Hepatocyte (in vitro differentiated cells): ENCODE results near the gene NR6A1.

ENCODE experiments used
- CTCF ChIP-seq: fragments of 200-600 bp; sonication (generic); IDR thresholded peaks from 2 replicates; pipeline ENCODE4 v1.5.1; 2016; ENCODE audit warnings: antibody characterized with exemption, mild to moderate bottlenecking; ENCODE audit not compliant: poor library complexity
- EZH2 ChIP-seq: fragments of 200-600 bp; sonication (generic); IDR thresholded peaks from 2 replicates; pipeline ENCODE4 v1.6.1; 2016; ENCODE audit warnings: antibody characterized with exemption, mild to moderate bottlenecking, borderline replicate concordance
- EZH2phosphoT487 ChIP-seq: fragments of 200-600 bp; sonication (generic); IDR thresholded peaks from one replicate; pipeline ENCODE4 v1.6.1; 2018; ENCODE audit warnings: antibody characterized with exemption, mild to moderate bottlenecking, low read depth, moderate library complexity; ENCODE audit not compliant: unreplicated experiment, severe bottlenecking

- TF ChIP-seq CTCF (no peak), EZH2phosphoT487 (no peak), EZH2 (no peak)
These were observed 36.0 kb downstream of the NR6A1 start for GRCh38 chr9:124735121-124735520.
